Thyroid gland (tissue), 4 donors: ENCODE data around the gene COX10.

Experiments
- POLR2A ChIP-seq, 2 donors: fragments of 450-650 bp; IDR thresholded peaks; one replicate each; pipeline ENCODE4 v1.6.1; 2017; ENCODE audit warnings: antibody characterized with exemption in 2 of 2, mild to moderate bottlenecking in 2 of 2, moderate library complexity in 1 of 2
- TF ChIP-seq, protein P1 (sequence below), 6 experiments: fragments of 200-600 bp in 3 of 6; fragments of 450-650 bp in 3 of 6; sonication (generic) in 3 of 6; IDR thresholded peaks; one replicate each; pipeline ENCODE4 v1.5.1; 2016 to 2019; ENCODE audit warnings: antibody characterized with exemption in 6 of 6, mild to moderate bottlenecking in 2 of 6, inconsistent platforms in 1 of 6, moderate library complexity in 1 of 6

DNA sequence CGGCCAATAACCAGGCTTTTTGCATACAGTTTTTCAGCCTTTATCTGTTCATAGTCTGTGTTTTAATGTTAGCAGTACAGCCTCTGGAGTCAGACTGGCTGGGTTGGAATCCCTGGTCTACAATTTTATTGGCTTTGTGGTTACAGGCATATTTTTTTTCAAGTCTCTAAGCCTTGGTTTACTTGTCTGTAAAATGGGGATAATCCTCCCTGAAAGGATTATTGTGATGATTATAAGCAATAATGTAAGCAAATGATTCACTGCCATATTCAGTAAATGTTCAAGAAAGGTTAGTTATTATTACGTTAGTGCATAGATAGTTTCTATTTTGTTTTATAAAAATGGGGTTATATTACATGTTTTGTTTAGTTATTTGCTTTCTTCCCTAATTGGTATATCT lies 15.7 kb downstream of the COX10 start:
- TF ChIP-seq, protein P1, sequence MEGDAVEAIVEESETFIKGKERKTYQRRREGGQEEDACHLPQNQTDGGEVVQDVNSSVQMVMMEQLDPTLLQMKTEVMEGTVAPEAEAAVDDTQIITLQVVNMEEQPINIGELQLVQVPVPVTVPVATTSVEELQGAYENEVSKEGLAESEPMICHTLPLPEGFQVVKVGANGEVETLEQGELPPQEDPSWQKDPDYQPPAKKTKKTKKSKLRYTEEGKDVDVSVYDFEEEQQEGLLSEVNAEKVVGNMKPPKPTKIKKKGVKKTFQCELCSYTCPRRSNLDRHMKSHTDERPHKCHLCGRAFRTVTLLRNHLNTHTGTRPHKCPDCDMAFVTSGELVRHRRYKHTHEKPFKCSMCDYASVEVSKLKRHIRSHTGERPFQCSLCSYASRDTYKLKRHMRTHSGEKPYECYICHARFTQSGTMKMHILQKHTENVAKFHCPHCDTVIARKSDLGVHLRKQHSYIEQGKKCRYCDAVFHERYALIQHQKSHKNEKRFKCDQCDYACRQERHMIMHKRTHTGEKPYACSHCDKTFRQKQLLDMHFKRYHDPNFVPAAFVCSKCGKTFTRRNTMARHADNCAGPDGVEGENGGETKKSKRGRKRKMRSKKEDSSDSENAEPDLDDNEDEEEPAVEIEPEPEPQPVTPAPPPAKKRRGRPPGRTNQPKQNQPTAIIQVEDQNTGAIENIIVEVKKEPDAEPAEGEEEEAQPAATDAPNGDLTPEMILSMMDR (IDR thresholded peaks at IDR 0.05): no peak
- TF ChIP-seq POLR2A (IDR thresholded peaks at IDR 0.05): no peak
